SIG-M5 (cell line): ENCODE results near the gene SLC24A4.

Experiments used
- DNase-seq: peaks from one replicate; lab custom pipeline; 2025; lab: John Stamatoyannopoulos, UW

SLC24A4 gene

DNA sequence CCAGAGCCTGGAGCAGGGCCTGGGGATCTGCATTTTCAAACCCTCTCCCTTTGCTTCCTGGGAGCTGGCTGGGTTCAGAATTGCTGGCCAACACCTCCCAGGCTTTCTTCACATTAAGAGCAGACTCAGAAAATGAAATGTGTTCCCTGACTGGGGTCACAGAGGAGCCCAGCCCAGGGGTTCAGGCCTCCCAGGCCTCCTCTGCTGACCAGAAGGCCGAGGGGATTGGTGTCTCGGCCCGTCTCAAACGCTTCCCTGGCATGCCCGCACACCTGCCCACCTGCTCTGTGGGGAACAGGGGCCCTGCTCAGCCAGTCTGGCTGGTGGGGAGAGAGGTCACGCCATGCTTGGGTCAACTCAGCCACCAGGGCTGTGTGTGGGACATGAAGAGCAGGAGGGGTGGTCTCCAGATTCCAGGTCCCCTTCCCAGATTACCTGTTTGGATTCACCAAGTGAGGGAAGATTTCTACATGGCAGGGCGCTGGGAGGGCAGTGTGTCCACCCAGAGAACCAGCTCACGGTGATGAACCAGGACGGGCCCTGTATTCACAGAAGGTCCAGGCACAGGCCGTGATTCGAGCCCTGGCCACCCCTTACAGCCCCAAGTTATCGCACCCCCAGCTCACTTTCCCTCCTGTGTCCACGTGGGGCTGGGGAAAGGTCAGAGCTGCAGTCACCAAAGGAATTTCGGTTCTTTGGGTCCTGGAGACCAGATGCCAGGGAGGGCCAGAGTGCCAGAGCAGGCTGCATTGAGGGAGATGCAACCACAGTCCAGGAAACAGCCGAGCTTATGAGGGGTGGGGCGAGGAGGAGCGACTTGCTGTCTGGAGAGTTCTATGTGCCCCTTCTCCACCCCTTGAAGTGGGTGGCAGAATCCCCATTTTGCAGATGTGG, 135.4 kb downstream of the SLC24A4 start:
- DNase-seq = no peak

DNA sequence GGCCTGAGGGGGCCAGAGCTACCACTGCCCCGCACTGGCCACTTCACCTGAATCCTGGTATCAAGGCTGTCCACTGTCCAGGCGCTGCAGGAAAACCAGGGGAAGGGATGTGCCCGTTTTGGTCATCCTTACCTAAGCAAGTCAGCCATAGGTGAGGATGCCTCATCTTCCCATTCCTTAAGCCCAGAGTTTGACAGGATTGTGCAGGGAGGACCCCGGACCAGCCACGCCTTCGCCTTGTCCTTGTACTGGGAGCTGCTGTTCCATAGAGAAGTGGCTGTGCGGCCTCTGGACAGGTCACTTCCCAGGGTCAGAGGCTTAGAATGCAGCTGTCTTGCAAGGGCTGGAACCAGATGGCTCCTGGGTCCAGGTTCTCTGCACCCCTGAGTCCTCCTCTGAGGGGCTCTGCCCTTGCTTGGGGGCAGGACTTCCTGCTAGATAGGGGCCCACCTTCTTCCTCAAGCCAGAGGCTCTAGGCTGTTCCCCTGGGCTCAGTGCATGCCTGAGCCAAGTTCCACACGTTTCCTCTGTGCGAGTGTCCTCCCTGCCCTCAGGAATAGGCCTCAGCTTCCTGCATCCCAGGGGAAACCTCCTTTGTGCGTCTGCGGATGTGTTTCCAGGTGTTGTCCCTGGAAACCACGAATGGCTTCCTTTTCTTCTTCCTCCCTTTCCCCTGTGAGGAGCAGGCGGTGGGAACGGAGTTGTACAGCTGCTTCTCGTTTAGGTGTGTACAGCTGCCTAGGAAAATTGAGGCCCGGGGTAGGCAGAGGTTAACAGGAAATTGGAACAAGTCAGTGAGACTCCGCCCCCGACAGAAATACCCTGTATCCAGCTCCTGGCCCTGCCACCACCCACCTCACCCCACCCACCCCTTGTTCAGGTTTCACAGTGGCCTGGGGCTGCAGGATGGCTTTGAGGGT, 136.3 kb downstream of the SLC24A4 start:
- DNase-seq = no peak

DNA sequence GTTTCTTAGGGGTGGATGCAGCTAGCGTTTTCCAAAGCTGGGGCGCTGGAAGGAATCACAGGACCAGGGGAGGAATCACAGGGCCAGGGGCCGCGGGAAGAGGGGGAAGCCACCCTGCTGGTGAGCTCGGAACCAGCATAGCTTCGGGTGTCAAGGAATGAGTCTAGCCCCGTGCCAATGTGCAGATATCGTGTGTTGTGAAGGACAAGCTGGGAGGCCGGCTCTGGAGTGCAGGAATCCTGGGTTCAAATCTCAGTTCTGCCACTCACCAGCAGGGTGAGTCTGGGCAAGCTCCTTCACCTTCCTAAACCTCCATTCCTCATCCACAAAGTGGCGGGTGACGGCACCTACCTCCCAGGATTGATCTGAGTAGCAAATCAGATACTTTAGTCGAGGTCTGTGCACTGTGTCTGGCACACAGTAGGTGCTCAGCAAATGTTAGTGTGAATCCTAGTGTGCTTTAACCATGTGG, 137.0 kb downstream of the SLC24A4 start:
- DNase-seq = no peak

DNA sequence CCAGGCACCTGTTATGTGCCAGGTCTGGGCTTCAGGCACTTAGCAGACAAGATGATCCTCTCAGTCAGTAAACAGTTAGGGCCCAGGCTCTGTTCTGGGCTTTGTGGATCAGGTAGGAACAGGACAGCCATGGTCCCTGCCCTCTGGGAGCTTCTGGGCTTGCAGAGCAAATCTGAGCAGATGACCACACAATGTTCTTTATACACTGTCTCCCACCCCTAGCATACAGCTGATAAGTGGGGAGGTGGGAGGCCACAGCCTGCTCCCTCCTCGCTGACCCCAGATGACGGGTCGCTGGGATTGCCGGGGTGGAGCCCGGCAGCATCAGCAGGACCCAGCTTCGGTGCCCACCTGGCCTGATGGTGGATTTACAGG, 137.6 kb downstream of the SLC24A4 start:
- DNase-seq = no peak

DNA sequence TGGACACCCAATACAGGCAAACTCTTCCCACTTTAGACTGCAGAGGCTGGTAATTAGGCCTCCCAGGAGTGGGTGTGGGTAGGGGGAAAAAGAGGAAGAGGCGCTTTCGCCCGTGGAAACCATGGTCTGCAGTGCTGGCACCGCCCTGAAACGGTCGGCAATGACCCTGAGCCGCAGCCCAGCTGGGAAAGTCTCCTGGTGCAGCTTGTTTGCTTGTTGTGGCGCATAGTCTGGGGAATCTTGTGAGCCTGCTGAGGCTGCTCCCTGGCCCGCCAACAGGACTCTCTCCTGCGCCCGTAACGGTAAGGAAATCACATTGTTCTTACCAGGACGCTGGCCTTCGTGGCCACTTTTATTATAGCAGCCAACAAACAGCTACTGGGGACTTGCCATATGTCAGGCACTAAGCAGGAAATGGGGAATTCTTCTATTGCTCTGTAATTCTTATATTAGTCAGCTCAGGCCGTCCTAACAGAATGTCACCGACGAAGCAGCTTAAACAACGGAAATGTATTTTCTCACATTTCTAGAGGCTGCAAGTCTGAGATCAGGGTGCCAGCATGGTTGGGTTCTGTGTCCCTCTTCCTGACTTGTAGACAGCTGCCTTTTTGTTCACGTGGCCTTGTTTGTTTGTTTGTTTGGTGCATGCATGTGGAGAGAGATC, 138.1 kb downstream of the SLC24A4 start:
- DNase-seq = no peak

DNA sequence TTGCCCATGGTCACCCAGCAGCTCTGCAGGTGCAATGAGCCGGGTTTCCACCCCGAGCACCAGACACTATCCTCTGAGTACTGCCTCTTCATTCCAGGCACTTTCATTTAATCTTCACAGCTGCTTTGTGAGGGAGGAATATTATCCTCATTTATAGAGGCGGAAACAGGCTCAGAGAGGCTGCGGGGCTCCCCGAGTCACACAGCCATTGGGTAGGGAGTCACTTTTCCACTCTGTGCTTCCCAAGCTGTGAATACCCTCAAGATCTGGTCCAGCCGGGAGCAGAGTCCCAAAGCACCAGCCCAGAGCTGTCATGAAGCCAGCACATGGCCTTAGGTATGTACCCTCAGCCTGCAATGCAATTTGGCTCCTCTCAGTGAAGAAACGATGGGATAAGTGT, 138.9 kb downstream of the SLC24A4 start:
- DNase-seq = no peak

DNA sequence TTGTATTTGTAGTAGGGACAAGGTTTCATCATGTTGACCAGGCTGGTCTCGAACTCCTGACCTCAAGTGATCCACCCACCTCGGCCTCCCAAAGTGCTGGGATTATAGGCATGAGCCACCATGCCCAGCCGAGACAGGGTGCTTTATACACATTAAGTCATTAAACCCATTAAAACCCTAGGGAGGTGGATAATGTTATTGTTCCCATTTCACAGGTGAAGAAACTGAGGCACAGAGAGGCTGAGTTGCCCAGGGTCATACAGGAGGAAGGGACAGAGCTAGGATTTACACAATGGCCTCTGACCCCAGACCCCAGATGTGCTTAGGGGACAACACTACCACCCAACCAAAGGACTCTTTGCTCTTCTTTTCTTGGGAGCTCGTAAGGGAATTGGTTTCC, 139.6 kb downstream of the SLC24A4 start:
- DNase-seq = no peak

DNA sequence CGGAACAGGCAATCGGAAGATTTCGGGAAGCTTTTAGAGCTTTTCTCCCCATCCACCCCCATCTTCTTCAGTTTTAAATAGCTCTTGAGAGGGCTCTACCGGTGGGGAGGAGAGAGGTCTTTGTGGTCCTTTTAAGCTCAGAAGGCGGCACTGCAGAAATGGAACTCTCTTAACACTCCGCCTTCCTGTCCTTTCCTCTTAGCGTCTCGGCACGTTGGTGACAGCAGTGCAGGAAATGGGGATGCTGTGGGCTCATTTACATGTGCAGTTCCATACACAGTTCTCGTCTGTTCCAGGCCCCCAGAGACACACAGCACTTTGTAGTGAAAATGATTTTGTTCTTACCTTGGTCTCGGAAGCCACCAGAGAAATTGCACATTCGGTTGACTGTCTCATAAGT, 140.2 kb downstream of the SLC24A4 start:
- DNase-seq = no peak

DNA sequence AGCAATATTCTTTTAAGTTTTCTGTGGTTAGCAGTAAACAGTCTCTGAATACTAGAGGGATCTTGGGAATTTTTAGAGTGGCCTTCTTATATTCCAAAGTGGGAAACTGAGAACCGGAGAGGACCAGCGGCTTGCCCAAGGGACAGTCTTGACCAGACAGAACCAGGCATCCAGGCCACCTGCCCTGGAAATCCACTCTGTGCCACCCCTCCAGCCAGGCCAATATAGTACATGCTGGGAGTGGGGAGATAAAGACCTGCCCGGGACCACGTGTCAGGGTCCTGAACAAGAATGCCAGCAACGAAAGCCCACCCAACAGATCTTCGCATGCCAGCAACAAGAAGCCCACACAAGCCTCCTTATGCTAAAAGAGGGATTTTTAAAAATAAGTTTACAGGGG, 141.2 kb downstream of the SLC24A4 start:
- DNase-seq = no peak

DNA sequence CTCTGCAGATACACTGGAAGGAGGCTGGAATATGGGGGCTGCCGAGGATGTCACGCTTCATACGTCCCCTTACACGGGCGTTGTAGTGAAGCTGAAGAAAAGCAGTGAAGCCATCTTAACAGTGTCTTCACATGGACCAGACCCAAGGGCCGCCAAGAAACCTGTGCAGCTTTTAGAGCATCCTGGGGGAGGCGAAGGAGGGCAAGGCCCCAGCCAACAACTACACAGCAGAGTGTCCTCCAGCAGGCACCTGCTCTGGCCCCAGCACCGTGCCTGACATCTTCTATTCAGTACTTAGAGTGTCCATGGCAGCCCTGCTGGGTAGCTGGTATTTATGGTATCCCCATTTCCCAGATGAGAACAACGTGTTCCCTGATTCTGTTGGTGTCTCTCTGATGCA, 141.8 kb downstream of the SLC24A4 start:
- no peak for DNase-seq

DNA sequence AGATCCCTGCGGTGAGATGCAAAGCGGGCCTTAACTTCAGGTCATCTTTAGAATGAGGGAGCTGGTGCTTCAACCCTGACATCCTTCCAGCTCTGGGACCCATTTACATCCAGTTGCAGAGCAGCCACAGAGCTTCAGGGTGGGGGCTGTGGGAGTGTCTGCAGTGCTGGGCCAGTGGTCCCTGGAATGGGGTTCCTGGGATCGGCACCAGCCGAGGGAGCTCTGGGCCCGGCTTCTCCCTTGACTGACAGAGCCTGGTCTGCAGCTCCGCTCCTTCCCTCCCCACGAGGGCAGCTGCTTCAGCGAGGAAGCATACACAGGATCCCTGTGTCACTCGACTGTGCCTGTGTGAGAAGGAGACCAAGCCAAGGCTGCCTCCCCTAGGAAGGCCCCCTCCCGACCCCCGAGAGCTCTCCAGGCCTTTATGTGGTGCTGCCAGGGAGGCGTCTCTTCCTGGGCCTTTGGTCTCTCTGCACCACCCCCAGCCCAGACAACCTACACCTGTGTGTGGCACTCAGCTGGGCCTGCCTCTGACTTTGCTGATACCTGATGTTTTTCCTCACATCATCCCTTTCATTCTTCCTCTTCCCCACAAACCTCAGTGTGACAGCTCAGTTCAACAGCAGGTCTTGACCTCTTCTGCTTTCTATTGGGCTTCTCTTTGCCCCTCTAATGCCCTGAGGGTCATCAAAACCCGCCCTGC, 142.5 kb downstream of the SLC24A4 start:
- no peak for DNase-seq

DNA sequence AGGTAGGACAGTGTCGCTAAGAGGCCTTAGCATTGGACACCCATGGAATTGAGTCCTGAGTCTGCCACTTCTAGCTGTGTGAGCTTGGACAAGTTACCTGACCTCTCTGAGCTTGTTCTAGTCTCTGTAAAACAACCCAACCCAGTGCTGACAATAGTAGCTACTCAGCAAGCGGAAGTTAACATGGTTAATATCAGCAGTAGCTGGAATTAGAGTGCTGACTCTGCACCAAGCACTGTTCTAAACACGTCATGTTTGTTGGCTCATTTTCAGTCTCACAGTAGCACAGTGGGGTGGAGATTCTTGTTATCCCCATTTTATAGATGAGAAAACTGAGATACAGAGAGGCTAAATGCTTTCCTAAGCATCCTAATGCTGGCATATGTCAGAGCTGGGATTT, 143.1 kb downstream of the SLC24A4 start:
- no peak for DNase-seq

DNA sequence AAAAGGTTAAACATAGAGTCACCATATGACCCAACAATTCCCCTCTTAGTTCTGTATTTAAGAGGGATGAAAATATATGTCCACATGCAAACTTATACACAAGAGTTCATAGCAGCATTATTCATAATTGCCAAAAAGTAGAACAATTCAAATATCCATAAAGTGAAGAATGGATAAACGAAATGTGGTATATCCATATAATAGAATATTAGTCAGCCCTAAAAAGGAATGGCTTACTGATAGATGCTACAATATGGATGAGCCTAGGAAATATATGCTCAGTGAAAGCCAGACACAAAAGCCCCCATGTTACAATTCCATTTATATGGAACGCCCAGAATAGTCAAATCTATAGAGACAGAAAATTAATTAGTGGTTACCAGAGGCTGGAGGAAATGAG, 146.6 kb downstream of the SLC24A4 start:
- DNase-seq = no peak

DNA sequence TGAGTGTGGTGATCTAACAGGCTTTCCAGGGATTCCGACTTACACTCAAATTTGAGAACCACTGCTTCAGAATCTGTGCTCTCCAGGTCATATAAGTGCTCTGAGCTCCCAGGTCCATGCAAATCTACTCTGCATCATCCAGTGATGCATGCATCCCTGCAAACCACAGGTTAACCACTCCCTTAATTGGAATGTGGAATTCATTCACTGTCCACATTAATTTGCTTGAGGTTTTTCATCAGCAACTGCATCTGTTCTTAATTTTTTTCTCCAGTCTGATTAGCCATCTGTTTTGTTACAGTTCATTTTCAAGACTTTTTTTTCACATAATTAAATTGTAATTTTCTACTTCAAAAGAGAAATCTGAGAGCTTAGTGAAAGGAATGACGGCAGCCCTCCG, 147.2 kb downstream of the SLC24A4 start:
- DNase-seq = no peak

DNA sequence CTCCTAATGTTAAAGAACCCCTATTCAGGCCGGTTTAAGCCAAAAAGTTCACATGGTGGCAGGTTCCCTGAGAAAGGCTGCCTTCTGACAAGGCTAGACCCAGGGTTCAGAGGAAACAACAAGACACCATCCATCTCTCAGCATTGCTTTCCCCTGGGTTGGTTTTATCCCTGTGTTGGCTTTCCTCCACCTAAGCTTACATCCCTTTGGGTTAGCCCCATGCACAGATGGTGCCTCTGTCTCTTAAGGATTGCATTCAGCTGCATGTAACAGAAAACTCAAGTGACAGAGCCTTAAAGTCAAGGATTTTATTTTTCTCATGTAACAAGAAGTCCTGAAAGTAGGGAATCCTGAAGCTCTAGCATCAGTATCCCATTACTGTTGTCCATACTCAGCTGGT, 147.8 kb downstream of the SLC24A4 start:
- no peak for DNase-seq

DNA sequence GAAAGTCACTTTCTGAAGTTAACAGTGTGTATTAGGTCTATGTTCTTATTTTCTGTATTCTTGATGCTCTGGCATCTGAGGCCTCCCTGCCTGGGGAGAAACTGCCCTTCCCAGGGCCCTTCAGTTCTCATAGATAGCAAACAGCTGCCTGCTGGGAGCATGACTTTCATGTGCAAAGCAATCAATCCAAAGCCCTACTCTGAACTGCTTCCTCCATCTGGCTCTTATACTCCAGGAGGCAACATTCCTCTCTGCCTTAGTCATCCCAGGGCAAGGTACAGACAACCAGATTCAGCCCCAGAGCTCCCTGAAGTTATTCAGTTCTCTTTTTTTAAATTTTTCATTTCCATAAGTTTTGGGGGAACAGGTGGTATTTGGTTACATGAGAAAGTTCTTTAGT, 149.0 kb downstream of the SLC24A4 start:
- DNase-seq = no peak

DNA sequence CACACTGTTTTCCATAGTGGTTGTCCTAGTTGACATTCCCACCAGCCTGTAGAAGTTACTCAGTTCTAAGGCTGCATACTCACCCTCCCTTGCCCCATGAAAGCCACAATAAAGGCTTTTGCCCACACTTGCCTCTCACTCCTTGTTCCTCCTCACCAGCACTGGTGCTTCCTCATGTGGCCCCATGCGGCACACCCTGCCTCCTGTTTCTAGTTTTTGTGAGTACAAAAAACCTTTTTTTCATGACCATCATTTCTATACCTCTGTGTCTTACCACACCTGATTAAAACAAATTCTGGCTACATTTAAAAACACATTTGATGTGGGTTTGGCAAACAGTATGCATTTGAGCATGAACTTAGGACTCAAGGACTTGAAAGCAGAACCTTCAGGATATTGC, 149.9 kb downstream of the SLC24A4 start:
- peak; percentile 9 for DNase-seq

DNA sequence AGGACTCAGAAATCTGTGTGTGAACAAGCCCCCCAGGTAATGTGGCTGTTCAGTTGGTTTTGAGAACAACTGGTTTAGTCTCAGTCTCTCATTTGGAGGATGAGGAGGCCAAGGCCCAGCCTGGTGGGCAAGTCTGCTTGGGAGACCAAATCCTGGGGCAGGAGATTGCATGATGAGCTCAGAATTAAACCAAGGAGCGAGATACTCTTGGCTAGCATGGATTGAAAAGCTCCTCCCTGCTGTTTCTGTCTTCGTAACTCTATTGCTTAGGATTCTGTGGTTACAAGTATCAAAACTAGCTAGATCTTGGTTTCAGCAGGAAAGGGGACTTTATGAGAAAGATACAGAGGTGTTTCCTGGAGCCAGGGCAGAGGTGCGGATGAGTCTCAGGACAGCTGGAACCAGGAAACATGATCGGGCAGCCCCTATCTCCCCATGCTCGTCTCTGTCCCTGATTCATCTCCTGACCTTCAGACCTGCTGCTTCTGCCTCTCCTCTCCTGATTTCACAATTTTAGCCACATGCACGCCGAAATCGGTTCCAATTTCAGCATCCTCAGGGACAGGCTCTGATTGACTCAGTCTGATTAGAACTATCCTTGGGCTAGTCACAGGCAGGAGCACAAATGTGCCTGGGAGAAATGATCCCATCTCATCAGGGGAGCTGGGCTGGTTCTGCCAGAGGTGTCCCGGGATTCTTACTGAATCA, 150.4 kb downstream of the SLC24A4 start:
- no peak for DNase-seq

DNA sequence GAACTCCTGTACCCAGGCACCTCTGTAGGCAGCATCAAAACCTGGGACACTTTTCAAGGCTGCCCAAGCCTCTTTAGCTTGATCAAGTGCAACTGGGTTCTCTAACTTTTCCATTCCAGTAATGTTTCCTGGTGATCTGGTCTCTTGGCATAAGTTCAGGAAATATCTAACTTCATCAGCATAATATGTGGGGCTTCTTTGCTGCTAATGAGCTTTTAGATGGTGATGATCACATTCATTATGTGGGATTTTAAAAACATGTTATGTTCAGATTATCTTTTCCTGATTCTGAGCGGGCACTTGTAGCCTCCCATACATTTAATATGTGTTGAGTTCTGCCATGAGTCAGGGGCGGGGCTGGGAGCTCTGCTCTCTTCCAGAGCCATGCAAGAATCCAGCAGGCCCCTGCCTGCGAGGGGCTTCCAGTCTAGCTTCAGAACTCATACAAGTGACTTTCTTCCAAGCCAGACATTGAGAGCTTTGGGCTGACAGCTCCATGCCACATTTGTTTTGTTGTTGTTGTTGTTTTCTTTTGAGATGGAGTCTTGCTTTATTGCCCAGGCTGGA, 151.1 kb downstream of the SLC24A4 start:
- DNase-seq = no peak

DNA sequence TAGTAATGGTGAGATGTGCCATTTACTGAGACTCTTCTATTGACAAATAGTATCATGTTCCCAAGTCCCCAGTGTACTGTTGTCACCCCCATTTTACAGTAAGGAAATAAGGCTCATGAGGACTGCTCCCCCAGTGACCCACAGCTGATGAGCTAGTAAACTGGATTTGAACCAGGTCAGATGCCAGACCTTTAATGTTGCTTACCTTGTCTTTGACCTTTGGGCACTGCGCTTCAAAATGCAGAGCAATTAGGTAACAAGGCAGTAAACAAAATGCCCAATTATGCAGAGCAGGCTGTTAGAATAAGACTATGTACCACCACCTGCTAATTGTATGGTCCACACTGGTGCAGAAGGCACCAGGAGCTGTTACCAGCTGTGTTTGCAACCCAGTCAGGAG, 152.1 kb downstream of the SLC24A4 start:
- DNase-seq = no peak
